Renal cortical epithelial cell (primary cell): Measurements from ENCODE around the gene EDIL3. TPM values are rescaled to one million over a fixed set of nuclear protein-coding genes. Genes with fewer than 3 reads are reported as not detected.
A peak's percentile ranks its signal among the peaks of the same experiment; 100 is the strongest.
"Not testable (repeated sequence)": the region's sequence is repeated elsewhere in the genome, so short reads cannot be mapped to it uniquely, and the experiment has no call there.

Experiments used
- DNase-seq: peaks from one replicate; pipeline ENCODE4 v3.0.0-alpha.2; 2011; ENCODE audit warnings: low read depth
- total RNA-seq: library from RNA; depleted of rRNA; stranded (reverse); fragments of >200 nt; gene quantifications from 2 replicates; pipeline ENCODE4 v1.2.3, GENCODE V29; 2014

The EDIL3 gene
- total RNA-seq, 1 donor from 2014 or later: 10.1 TPM

DNA sequence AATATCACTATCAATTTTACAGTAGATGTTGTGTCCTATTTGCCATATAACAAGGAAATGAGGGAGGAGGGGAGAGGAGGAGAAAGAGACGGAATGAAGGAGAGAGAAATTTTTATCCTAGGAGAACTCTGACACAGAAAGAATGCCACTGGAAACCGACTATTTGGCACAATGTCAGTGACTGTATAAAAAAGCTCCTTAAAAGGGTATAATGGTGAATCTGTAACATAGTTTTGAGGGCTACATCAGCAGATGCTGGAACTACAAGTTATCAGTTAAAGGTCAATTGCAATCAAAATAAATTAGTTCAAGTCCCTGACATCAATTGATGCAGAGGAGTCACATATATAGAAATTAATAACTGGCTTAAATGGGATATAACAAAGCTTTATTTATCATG, 5.7 kb downstream of the EDIL3 start:
- no peak for DNase-seq

- DNase-seq: no peak
Measured at GRCh38 chr5:84378420-84378819, 6.3 kb downstream of the EDIL3 start.

- DNase-seq: no peak
Measured at GRCh38 chr5:84376346-84376745, 8.3 kb downstream of the EDIL3 start.

DNA sequence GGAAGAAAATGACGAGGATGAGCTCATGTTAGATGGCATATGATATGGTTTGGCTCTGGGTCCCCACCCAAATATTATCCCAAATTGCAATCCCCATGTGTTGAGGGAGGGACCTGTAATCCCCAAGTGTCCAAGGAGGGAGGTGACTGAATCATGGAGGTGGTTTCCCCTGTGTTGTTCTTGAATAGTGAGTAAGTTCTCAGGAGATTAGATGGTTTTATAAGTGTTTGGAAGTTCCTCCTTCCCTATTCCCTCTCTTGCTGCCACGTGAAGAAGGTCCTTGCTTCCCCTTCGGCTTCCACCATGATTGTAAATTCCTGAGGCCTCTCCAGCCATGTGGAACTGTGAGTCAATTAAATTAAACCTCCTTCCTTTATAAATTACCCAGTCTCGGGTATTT, 10.1 kb downstream of the EDIL3 start:
- DNase-seq: peak; percentile 60

DNA sequence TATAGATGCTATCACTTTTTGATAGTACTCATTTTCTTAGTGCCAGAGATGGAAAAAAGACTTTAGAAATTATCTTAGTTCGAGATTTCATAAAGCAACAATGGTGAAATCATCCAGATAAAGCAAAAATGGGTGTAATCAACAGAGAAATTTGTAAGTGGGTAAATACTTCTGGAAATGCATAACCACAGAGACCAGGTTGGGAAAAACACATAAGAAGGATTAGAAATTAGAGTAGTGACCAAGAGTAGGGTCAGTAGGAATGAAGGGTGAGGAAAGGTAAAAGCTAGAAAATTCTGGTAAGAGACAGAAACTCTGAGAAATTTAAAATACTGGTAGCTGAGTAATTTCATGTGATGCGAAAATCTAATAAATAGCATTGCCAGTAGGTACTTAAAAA, 11.2 kb downstream of the EDIL3 start:
- DNase-seq: no peak

DNA sequence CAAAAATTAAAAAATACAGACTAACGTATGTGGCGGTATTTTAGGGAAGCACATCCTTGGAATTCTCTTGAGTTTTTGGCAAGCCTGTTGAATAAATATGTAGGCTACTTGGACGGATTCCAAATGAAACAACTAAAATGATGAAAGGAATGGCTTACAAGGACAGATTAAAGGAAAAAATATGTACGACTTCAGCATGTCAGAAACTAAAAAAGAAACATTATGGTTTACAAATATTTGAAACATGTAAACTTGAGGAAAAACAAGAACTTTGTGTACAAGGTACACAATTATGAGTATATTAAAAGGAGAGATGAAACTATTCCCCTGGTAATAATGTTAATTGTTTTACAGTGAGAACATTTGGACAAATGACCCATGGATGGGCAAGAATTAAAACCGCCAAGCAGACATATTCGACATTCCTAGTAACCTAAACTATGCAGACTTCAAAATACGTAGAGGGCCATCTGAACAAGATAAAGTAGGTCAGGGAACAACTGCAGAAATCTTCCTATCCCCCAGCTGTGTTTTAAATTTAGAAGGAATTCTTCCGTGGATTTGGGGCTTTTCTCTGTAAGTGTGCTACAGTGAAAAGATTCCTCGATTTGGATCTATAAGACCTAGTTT, 12.5 kb downstream of the EDIL3 start:
- DNase-seq: no peak

GRCh38 chr5:84370176-84370575, 14.5 kb downstream of the EDIL3 start:
- DNase-seq: no peak

GRCh38 chr5:84364043-84364442, 20.6 kb downstream of the EDIL3 start:
- DNase-seq: no peak

DNA sequence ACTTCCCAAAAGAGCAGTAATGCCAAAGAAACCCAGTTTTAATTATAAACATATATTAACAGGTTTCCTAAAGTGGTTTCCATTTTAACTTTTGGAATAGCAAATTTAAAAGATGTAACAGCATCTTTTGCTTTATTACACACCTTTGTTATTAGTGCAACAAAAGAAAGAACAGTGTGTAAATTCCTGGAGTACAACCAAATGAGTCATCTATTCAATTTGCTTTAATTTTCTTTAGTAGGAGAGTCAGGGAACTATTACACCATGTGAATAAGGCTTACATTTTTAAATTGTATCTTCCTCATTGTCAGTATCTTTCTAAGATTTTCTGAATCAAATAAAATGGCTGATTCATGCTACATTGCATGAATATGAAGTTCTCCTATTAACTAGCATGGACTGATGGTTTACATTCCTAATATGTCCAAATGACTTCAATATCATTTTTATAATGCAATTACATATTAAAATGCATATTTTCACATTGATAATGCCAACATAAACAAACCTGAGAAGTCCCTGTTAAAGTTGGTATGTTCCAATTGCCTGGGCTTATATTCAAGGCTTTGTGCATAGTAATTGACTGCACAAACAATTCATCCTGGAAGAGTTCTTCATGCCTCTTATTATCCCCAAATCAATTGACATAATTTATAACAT, 22.5 kb downstream of the EDIL3 start:
- DNase-seq: no peak

DNA sequence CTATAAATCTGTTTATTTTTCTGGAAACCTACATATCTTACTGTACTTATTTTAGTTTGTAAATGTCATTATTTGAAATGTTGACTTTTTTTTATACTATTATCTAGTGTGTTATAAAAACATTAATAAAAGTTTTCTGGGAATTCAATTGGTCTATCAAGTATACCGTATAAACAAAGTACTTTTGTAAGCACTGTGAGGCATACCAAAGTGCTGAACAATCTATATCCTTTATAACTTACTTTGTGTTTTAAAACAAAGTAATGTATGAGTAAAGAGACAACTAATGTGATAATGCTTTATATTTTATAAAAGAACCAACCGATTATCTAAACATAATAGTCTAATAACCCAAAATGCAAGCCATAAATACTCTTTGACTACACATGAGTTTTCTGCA, 23.1 kb downstream of the EDIL3 start:
- DNase-seq: no peak

- no peak for DNase-seq
Measured at GRCh38 chr5:84360056-84360455, 24.6 kb downstream of the EDIL3 start.

DNA sequence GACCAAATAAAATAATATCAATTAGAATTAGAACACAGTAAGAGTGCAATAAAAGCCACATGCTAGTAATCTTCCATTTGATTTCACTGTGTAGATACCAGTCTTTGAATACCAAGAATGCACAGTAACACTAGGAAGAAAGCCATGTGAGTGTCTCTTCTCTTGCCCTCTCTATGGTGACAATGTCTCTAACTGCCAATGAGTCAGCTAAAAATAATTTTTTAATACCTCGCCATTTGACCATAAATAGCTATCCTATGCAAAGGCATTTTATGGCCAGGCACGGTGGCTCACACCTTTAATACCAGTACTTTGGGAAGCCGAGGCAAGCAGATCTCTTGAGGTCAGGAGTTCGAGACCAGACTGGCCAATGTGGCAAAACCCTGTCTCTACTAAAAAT, 30.6 kb downstream of the EDIL3 start:
- DNase-seq: no peak

- DNase-seq: no peak
Measured at GRCh38 chr5:84344788-84345187, 39.9 kb downstream of the EDIL3 start.

GRCh38 chr5:84343171-84343570, 41.5 kb downstream of the EDIL3 start:
- no peak for DNase-seq

GRCh38 chr5:84332106-84332505, 52.6 kb downstream of the EDIL3 start:
- DNase-seq: no peak

DNA sequence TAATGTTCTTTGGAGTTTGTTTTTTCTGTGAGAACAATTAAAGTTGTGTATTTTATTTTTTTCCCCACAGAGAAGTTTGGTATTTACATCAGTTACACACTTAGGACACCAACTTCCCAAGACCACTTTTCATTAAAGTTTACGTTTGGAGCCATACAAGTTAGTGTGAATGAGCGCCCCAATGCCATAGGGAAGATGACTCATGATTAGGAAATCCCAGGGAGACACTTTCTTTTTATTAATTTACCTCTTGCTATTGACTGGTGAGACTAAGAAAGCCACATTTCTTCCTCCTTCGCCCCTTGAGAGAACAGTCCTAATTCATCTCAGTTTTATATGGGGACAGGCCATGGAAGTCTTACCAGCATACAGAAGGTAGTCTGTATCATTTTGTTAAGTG, 57.1 kb downstream of the EDIL3 start:
- no peak for DNase-seq

- DNase-seq: no peak
Measured at GRCh38 chr5:84322646-84323045, 62.0 kb downstream of the EDIL3 start.

DNA sequence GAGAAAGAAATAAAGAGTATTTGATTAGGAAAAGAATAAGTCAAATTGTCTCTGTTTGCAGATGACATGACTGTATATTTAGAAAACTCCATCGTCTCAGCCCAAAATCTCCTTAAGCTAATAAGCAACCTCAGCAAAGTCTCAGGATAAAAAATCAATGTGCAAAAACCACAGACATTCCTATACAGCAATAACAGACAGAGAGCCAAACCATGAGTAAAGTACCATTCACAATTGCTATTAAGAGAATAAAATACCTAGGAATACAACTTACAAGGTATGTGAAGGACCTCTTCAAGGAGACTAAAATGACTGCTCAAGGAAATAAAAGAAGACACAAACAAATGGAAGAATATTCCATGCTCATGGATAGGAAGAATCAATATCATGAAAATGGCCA, 66.9 kb downstream of the EDIL3 start:
- not testable (repeated sequence) for DNase-seq

DNA sequence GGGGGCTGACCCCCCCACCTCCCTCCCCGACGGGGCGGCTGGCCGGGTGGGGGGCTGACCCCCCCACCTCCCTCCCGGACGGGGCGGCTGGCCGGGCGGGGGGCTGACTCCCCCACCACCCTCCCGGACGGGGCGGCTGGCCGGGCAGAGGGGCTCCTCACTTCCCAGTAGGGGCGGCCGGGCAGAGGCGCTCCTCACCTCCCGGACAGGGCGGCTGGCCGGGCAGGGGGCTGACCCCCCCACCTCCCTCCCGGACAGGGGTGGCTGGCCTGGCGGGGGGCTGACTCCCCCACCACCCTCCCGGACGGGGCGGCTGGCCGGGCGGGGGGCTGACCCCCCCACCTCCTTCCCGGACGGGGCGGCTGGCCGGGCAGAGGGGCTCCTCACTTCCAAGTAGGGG, 72.4 kb downstream of the EDIL3 start:
- DNase-seq: not testable (repeated sequence)

- DNase-seq: not testable (repeated sequence)
Measured at GRCh38 chr5:84309850-84310249, 74.8 kb downstream of the EDIL3 start.

- DNase-seq: no peak
Measured at GRCh38 chr5:84306601-84307000, 78.1 kb downstream of the EDIL3 start.

- DNase-seq: peak; percentile 25
Measured at GRCh38 chr5:84304599-84304998, 80.1 kb downstream of the EDIL3 start.

- DNase-seq: no peak
Measured at GRCh38 chr5:84303315-84303714, 81.4 kb downstream of the EDIL3 start.

DNA sequence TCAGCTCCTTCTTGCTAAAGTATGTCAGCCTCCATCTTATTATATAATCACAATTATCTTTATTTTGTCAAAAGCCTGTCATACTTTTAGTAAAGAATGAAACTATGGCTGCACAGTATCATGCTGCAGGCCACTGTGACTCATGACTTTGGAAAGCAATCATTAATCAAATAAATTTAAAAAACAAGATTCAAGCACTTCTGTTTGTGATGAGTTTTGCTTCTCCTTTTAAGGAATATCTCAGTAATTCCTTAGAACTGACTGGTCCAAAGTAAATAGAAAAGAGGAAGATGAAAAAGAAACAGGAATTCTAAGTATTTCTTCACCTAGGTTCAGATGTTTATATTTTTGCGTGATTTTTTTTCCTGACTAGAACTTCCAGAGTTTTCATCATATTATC, 83.1 kb downstream of the EDIL3 start:
- peak; percentile 55 for DNase-seq
